Suprapubic skin (tissue), 3 donors: ENCODE data around the gene VTI1A.

Experiments used
- CTCF ChIP-seq, 2 donors: fragments of 200-600 bp in 1 of 2; fragments of 450-650 bp in 1 of 2; sonication (generic) in 1 of 2; IDR thresholded peaks; one replicate each; pipeline ENCODE4 v1.5.1; 2016 to 2019; ENCODE audit warnings: antibody characterized with exemption in 2 of 2, mild to moderate bottlenecking in 1 of 2, moderate library complexity in 1 of 2
- POLR2A ChIP-seq, 2 donors: fragments of 450-650 bp; IDR thresholded peaks; one replicate each; pipeline ENCODE4 v1.6.1; 2017; ENCODE audit warnings: antibody characterized with exemption in 2 of 2, mild to moderate bottlenecking in 2 of 2, moderate library complexity in 2 of 2

GRCh38 chr10:112848228-112848627 is 401.2 kb downstream of the VTI1A start:
- TF ChIP-seq CTCF (IDR thresholded peaks at IDR 0.05) (no peak), POLR2A (IDR thresholded peaks at IDR 0.05) (no peak)
